Measurements from ENCODE around the gene PATE2. TPM values are rescaled to one million over a fixed set of nuclear protein-coding genes. Genes with fewer than 3 reads are reported as not detected.
A peak's percentile ranks its signal among the peaks of the same experiment; 100 is the strongest.

PATE2 gene
- total RNA-seq = 0.31 TPM in 1 of 2 replicates, not detected in the other
- not detected in 2 replicates for polyA plus RNA-seq
- polyA plus RNA-seq (2011; cell fraction: cytosol; rRNA removed) = not detected in 2 replicates
- polyA plus RNA-seq (2011; cell fraction: nucleus; rRNA removed) = 0.17 and 0.29 TPM in 2 replicates
- 0.16 TPM in 1 of 2 replicates, not detected in the other for polyA plus RNA-seq (2012)
- polyA minus RNA-seq = 0.41 TPM in 1 of 2 replicates, not detected in the other
- not detected for polyA minus RNA-seq (2011; cell fraction: cytosol; rRNA and poly(A)+ RNA removed)
- polyA minus RNA-seq (2011; cell fraction: nucleus; rRNA and poly(A)+ RNA removed) = 1.2 and 1.3 TPM in 2 replicates
- Bru-seq, nascent RNA = percentile 25 among the genes with signal in this experiment
- BruChase-seq, experiment 1, labeled RNA remaining after a 6-hour chase = percentile 28 among the genes with signal in this experiment
- BruChase-seq, experiment 2, labeled RNA remaining after a 2-hour chase = percentile 38 among the genes with signal in this experiment
- long read RNA-seq = 0 reads

DNA sequence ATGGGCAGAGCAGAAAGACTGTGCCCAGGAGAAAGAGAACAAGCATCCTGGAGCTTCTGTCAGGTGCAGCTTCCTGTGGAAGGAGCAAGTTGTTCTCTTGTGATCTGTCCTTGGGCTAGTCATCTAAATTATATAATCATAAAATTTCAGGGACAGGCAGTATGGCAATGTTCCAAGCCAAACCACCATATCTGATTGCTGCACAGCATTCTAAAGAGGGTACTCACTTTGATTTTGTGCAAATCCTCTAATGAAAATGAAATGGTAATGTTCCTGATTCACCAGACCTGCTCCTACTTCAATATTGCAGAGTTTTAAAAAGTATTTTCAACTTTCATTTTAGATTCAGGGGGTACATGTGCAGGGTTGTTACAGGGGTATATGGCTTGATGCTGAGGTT lies at the start of gene PATE2:
Gene PATE2, minus strand, starts transcription at position 101 of the 400 bp plus-strand sequence. Its CDS starts 55 bp downstream, at position 46.
- FAIRE-seq = no peak
- intact Hi-C loops (cut with micrococcal nuclease) = no loop called here
- no peaks in the 10 kb centered on the region for H3K27me3 ChIP-seq (ENCODE audit: control insufficient read depth in 2 of 2, insufficient read depth in 2 of 2, low read length in 2 of 2)
- ChIA-PET POLR2A (no interaction called here), CTCF (no interaction called here)
- H3K27ac ChIP-seq (ENCODE audit: insufficient read depth, low read depth, low read length) = peak within 1 kb of the TSS; percentile 43
- dilution Hi-C loops (cut with MboI; ENCODE audit: extremely low pct_ligation_motif_present, low sequenced_read_pairs) = no loop called here
- H3K4me2 ChIP-seq (ENCODE audit: insufficient read depth, low read length) = peak within 1 kb of the TSS; percentile 6
- no TSS peak for BruUV-seq (replicated peaks)
- no peak within 1 kb of the TSS for H2AFZ ChIP-seq (ENCODE audit: low read depth, low read length)
- no peak within 1 kb of the TSS for H3K4me3 ChIP-seq (replicated peaks in 1 of 3; ENCODE audit: insufficient read depth in 1 of 3, low read depth in 1 of 3, low read length in 3 of 3)
- H3K79me2 ChIP-seq (ENCODE audit: control insufficient read depth, insufficient read depth, low read length) = no peaks in the 10 kb centered on the region
- no peak within 1 kb of the TSS for H3K9ac ChIP-seq (replicated peaks; ENCODE audit: extremely low read depth, insufficient read depth, low read length)
- no peaks in the 10 kb centered on the region for H4K20me1 ChIP-seq (replicated peaks; ENCODE audit: control insufficient read depth, extremely low read depth, insufficient read depth, low read length)
- H3K9me1 ChIP-seq (replicated peaks; ENCODE audit: control insufficient read depth, extremely low read depth, insufficient read depth, low read length) = no peaks in the 10 kb centered on the region
- no peaks in the 10 kb centered on the region for H3K9me3 ChIP-seq (replicated peaks; ENCODE audit: control insufficient read depth, insufficient read depth, low read length)
- peaks cover 10% of the 10 kb centered on the region for H3K4me1 ChIP-seq (ENCODE audit: control insufficient read depth, extremely low read depth, insufficient read depth, low read length)
- no peaks in the 10 kb centered on the region for H3K36me3 ChIP-seq (ENCODE audit: control insufficient read depth in 2 of 2, extremely low read depth in 1 of 2, insufficient read depth in 2 of 2, low read length in 2 of 2)
- TF ChIP-seq MYC (IDR thresholded peaks at IDR 0.05; ENCODE audit: low read depth, low read length) (no peak), GATA2 (IDR thresholded peaks at IDR 0.05; ENCODE audit: insufficient read depth, insufficient read length, low read depth, low read length) (peak; percentile 52)
- TF ChIP-seq, protein P1, sequence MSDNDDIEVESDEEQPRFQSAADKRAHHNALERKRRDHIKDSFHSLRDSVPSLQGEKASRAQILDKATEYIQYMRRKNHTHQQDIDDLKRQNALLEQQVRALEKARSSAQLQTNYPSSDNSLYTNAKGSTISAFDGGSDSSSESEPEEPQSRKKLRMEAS (IDR thresholded peaks at IDR 0.05; ENCODE audit: insufficient read depth, insufficient read length) = no peak
- DNase-seq (ENCODE audit: low read depth, low spot score) = no peak

DNA sequence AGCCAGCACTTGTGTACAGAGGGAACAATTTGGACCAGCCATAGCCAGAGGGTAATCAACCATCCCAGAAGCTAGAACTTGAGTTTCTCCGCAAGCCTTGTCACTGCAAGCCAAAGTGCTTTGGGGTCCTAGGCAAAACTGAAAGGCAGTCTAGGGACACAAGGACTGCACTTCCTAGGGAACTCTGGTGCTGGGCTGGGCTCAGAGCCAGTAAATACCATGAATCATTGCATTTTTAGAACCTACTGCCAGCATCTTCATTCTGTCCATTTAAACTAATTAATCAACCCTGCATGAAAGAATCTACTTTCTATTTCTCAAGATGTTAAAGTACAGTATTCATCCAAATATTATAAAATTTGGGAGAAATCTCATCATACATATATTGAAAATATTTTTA lies 29.3 kb upstream of the PATE2 start:
- no peaks in the 10 kb centered on the region for H4K20me1 ChIP-seq (replicated peaks; ENCODE audit: control insufficient read depth, extremely low read depth, insufficient read depth, low read length)
- H3K27me3 ChIP-seq (ENCODE audit: control insufficient read depth in 2 of 2, insufficient read depth in 2 of 2, low read length in 2 of 2) = peaks cover 0 to 1% of the 10 kb centered on the region in 2 experiments
- ChIA-PET POLR2A (no interaction called here), CTCF (no interaction called here)
- dilution Hi-C loops (cut with MboI; ENCODE audit: extremely low pct_ligation_motif_present, low sequenced_read_pairs) = no loop called here
- no peaks in the 10 kb centered on the region for H3K36me3 ChIP-seq (ENCODE audit: control insufficient read depth in 2 of 2, extremely low read depth in 1 of 2, insufficient read depth in 2 of 2, low read length in 2 of 2)
- H3K79me2 ChIP-seq (ENCODE audit: control insufficient read depth, insufficient read depth, low read length) = no peaks in the 10 kb centered on the region
- no peak overlapping the region for H3K4me3 ChIP-seq (replicated peaks in 1 of 3; ENCODE audit: insufficient read depth in 1 of 3, low read depth in 1 of 3, low read length in 3 of 3)
- FAIRE-seq = no peak
- no peaks in the 10 kb centered on the region for H3K4me1 ChIP-seq (ENCODE audit: control insufficient read depth, extremely low read depth, insufficient read depth, low read length)
- H3K27ac ChIP-seq (ENCODE audit: insufficient read depth, low read depth, low read length) = no peak overlapping the region
- H3K9me3 ChIP-seq (replicated peaks; ENCODE audit: control insufficient read depth, insufficient read depth, low read length) = no peaks in the 10 kb centered on the region
- intact Hi-C loops (cut with micrococcal nuclease) = no loop called here
- H3K9ac ChIP-seq (replicated peaks; ENCODE audit: extremely low read depth, insufficient read depth, low read length) = no peak overlapping the region
- H3K4me2 ChIP-seq (ENCODE audit: insufficient read depth, low read length) = no peak overlapping the region
- H2AFZ ChIP-seq (ENCODE audit: low read depth, low read length) = no peak overlapping the region
- no TSS peak for BruUV-seq (replicated peaks)
- TF ChIP-seq FOS (IDR thresholded peaks at IDR 0.05; ENCODE audit: borderline replicate concordance, insufficient read depth, low read length) = no peak
- TF ChIP-seq MYC (IDR thresholded peaks at IDR 0.05; ENCODE audit: low read depth, low read length) = no peak
- DNase-seq (ENCODE audit: low read depth, low spot score) = no peak
- no peaks in the 10 kb centered on the region for H3K9me1 ChIP-seq (replicated peaks; ENCODE audit: control insufficient read depth, extremely low read depth, insufficient read depth, low read length)
